Non-pigmented ciliary epithelial cell (primary cell): ENCODE data around the gene GPR152.
"Not testable (repeated sequence)": the region's sequence is repeated elsewhere in the genome, so short reads cannot be mapped to it uniquely, and the experiment has no call there.

Experiments used
- DNase-seq: peaks from one replicate; pipeline ENCODE4 v3.0.0-alpha.2; 2010; ENCODE audit warnings: low read depth

The GPR152 gene

DNA sequence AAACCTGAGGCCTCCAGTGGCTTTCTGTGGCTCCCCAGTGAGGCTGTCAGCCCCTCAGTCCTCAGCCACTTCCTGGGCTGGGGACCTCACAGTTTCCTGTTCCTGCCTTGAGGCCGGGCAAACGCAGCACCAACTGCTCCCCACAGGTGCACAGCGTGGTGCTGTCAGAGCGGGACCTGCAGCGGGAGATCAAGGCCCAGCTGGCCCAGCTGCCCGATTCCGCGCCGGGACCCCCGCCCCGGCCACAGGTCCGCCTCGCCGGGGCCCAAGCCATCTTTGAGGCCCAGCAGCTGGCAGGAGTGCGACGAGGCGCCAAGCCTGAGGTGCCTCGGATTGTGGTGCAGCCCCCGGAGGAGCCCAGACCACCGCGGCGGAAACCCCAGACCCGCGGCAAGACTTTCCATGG, 43.3 kb downstream of the GPR152 start:
- DNase-seq, result no peak

DNA sequence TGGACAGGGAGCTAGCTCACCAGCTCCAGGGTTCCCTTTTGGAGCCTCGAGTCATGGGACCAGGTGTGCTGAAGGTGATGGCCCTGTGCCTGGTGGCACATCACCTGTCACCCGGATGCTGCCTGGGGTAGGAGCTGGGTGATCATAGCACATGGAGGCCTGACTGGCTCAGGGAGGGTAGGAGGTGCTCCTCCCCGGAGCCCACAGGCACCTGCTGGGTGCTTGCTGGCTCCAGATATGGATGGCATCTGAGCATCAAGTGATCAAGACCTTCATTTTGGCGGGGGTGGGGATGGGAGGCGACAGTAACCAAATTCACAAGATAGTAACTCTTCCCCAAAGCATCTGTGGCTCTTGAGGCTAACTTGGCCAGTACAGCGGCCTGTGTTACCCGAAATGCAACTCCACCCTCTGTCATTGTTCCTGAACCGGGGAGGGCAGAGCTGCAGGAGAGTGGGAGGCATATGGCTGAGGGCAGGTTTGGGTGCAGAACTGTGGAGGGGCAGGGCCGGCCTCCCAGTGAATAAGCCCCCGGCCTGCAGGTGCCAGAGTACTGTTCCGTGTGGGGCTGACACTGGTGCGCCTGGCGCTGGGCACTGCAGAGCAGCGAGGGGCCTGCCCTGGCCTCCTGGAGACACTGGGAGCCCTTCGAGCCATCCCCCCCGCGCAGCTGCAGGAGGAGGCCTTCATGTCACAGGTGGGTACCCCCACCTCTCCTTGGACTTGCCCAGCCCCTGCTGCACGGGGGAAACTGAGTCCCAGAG, 43.9 kb downstream of the GPR152 start:
- DNase-seq, result no peak

DNA sequence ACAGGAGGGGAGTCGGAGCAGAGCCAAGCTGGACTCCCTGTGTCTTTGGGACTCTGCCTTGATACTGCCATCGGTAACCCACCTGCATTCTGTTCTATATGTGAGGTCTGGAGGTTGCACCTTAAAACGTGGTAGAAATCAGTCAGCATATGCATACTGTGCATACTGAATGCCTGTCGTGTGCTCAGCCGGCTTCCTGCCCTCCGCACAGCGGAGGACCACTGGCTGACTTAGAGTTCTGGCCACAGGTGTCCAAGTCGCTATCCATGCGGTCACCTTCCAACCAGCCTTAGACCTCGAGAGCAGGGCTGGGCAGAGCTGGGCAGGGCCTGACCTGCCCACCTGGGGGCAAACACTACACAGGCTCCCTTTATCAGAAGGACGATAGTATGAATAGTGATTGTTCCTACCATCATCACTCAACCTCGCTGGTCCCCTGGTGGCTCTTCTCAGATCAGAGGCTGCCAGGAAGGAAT, 44.8 kb downstream of the GPR152 start:
- no peak for DNase-seq

DNA sequence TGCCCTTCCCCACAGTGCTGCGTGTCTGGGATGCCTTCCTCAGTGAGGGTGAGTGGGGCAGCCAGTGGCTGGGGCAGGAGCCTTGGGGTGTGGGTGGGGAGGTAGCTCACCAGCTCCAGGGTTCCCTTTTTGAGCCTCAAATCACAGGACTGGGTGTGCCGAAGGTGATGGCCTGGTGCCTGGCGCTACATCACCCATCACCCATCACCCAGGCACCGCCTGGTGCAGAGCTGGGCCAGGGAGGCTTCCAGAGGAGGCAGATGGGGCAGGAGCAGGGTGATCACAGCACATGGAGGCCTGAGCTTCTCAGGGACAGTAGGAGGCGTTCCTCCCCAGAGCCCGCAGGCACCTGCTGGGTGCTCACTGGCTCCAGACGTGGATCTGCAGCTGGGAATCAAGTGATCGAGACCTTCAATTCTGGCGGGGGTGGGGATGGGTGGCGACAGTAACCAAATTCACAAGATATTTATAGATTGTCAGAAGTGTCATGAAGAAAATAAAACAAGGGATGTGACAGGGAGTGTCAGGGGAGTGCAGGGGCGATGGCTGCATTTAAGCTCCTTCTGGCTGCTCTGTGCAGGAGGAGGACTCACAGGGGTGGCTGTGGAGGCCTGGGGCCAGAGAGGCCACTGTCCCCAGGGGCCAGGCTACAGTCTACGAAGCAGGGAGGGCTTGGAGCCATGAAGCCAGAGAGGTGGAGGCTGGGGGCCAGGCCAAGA, 45.4 kb downstream of the GPR152 start:
- DNase-seq, result no peak

DNA sequence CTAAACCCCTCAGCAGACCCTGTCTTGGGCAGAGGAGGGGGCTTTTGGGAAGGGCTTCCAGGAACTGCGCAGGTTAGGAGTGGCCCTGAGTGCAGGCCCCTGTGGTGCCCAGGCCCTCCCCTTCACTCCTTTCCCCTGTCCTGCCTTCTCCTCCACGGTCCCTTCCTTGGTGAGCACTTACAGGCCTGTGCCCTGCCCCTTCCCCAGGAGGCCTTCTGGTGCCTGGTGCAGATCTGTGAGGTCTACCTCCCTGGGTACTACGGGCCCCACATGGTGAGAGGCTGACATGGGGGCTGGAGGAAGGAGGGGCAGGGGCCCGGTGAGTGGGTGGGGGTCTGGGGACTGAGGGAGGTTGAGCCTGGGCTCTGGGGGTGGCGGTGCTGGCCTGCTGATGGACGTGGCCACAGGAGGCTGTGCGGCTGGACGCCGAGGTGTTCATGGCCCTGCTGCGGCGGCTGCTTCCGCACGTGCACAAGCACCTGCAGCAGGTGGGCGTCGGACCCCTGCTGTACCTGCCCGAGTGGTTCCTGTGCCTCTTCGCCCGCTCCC, 46.0 kb downstream of the GPR152 start:
- no peak for DNase-seq

DNA sequence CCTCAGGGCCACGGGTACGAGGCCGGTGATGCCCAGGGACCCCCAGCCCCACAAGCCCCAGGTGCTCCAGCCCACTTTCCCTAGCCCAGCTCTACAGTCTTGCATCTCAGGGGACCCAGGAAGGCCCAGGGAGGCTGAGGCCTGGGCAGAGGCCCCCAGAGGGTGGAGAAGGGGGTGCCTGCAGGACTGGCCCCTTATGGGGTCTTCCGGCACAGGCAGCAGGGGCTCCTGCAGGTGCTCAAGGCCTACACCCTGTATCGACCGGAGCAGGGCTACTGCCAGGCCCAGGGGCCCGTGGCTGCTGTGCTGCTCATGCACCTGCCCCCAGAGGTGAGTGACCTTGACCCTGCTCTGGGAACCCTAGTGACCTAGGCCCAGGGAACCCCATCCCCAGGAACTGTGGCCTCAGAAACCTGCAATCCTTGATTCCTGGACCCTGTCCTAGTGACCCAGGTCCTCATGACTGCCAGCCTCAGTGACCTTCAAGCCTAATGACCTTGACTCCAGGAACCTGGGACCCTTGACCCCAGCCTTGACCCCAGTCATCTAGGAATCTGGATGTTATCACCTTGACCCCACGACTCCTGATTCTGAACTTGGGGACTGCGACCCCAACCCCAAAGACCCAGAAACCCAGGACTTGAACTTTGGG, 46.7 kb downstream of the GPR152 start:
- no peak for DNase-seq

DNA sequence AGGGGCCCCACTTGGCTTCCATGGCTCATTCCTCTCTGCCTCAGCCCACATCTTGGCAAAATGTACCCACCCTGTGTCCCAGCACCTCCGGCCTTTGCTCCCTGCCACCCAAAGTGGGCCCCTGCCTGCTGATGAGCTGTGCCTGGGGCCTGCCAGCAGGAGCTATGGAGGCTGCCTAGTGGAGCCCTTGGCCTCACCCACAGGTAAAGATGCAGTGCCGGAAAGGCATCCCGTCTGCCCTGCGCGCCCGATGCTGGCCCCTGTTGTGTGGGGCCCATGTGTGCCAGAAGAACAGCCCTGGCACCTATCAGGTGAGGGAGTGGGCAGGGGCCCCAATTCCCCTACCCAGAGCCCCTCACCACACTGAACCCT, 47.3 kb downstream of the GPR152 start:
- no peak for DNase-seq

DNA sequence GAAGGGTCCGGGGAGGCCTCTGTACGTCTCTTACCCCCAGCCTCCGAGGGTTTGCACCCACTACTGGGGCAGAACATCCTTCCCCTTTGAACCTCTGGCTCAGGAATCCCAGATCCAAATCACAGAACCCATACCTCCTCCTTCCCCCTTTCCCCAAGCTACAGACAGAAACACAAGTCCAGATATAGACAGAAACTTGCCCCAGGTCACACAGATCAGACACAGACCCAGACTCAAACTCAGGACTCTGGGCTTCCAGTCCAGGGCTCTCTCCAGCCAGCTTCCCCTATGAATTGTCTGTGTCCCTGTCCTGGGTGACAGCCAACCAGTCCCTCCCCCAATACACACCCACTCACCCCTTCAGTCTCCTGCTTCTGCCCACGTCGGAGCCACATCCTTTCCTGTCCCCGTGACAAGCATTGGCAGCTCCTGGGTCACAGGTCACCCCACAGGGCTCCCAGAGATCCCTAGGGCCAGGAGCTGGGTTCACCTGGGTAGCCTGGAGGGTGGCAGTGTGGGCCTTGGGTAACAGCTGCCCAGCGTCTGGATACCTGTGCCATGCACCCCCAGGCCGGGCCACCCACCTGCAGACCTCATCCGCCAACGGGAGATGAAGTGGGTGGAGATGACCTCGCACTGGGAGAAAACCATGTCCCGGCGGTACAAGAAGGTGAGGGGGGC, 47.9 kb downstream of the GPR152 start:
- DNase-seq, result no peak

DNA sequence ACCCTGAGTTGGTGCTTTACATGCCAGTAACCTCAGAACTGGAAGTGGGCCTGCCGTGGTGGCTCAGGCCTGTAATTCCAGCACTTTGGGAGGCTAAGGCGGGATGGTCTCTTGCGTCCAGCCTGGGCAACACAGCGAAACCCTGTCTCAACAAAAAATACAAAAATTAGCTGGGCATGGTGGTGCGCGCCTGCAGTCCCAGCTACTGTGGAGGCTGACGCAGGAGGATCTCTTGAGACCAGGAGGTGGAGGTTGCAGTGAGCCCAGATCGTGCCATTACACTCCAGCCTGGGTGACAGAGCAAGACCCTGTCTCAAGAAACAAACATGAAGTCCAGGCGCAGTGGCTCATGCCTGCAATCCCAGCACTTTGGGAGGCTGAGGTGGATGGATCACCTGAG, 49.4 kb downstream of the GPR152 start:
- DNase-seq, result not testable (repeated sequence)

DNA sequence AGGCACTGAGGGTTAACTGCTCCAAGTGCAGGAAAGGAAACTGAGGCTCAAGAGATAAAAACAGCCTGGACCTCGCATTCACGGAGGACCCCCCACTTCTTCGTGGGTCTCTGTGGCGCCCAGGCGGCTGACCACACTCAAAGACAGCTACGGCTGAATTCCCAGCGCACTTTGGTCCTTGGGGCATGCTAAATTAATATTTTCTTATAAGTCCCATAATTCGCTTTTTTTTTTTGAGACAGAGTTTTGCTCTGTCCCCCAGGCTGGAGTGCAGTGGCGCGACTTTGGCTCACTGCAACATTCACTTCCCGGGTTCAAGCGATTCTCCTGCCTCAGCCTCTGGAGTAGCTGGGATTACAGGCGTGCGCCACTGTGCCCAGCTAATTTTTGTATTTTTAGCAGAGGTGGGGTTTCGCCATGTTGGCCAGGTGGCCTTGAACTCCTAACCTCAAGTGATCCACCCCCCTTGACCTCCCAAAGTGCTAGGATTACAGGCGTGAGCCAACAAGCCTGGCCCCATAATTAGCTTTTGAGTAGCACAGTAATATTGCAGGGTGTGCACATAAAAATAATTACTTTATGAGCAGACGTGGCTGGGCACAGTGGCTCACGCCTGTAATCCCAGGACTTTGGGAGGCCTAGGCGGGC, 50.2 kb downstream of the GPR152 start:
- not testable (repeated sequence) for DNase-seq

DNA sequence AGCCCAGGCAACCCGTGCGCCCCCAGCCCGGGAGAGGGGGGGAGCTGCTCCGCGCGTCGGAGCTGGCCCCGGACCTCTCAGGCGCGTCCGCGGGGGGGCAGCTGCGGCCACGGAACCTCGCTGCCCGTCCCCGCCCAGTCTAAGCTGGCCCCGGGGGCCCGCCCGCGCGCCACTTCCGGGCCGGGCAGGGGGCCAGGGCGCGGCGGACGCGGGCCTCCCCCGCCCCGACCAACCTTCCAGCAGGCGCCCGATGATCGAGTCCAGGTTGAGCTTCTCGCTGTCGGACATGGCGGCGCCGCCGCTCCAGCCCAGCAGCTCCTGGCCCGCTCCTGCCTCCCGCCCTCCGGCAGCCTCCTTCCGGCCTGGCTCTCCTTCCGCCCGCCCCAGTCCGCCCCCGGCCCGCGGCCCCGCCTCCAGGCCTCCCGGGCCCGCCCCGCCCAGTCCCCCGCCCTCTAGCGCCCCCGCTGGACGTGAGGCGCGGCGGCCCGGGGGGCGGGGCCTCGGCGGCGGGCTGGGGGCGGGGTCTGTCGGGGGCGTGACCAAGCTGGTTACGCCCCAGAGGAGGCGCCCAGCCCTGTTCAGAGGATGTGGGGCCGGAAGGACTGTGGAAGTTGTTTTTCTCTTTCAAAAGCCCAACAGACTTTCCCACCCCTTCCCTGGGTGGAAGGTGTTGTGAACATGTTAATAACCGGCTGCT, 50.9 kb downstream of the GPR152 start, which contains the start of gene PPP1CA:
Gene PPP1CA, minus strand, starts transcription at position 364 of the 697 bp plus-strand sequence. Its CDS starts 76 bp downstream, at position 288.
- DNase-seq, result no peak
